ENCODE measurements around the gene RNF180. TPM values are rescaled to one million over a fixed set of nuclear protein-coding genes. Genes with fewer than 3 reads are reported as not detected.
"Not testable (repeated sequence)": the region's sequence is repeated elsewhere in the genome, so short reads cannot be mapped to it uniquely, and the experiment has no call there.

RNF180 gene
- total and polyA plus RNA-seq, 7 experiments from 2014 or later = not detected

GRCh38 chr5:64269164-64269563 lies 103.5 kb downstream of the RNF180 start:
- H3K9me3 ChIP-seq (ENCODE audit: control insufficient read depth in 2 of 3, low read length in 3 of 3) = no peaks in the 10 kb centered on the region
- Mint-ChIP-seq H3K27me3 (peaks cover 0 to 8% (median 0%) of the 10 kb centered on the region in 5 donors), H3K4me1 (no peaks in the 10 kb centered on the region), H3K4me3 (no peak overlapping the region), H3K36me3 (no peaks in the 10 kb centered on the region), H3K27ac (no peak overlapping the region), H3K9me3 (peaks cover 0 to 12% (median 5%) of the 10 kb centered on the region in 11 donors)
- DNase-seq = no peak
- ChIA-PET CTCF (no interaction called here), POLR2A (no interaction called here)
- no peak overlapping the region for H3K27ac ChIP-seq (ENCODE audit: low read depth, low read length)
- intact Hi-C loops (cut with micrococcal nuclease) = no loop called here
- no peaks in the 10 kb centered on the region for H3K27me3 ChIP-seq (ENCODE audit: control insufficient read depth in 2 of 2, insufficient read depth in 2 of 2, low read length in 2 of 2)
- no peaks in the 10 kb centered on the region for H3K4me1 ChIP-seq (ENCODE audit: control insufficient read depth in 2 of 2, insufficient read depth in 2 of 2, low read length in 2 of 2)
- H3K36me3 ChIP-seq (ENCODE audit: control insufficient read depth in 2 of 3, insufficient read depth in 3 of 3, low read length in 3 of 3) = no peaks in the 10 kb centered on the region
- H3K4me3 ChIP-seq (ENCODE audit: low read length) = no peak overlapping the region
- no peak for ATAC-seq

- no peak overlapping the region for H3K27ac ChIP-seq (ENCODE audit: low read depth, low read length)
- intact Hi-C loops (cut with micrococcal nuclease) = no loop called here
- ATAC-seq (no peak), DNase-seq (no peak)
- ChIA-PET CTCF (no interaction called here), POLR2A (no interaction called here)
- no peaks in the 10 kb centered on the region for H3K9me3 ChIP-seq (ENCODE audit: control insufficient read depth in 2 of 3, low read length in 3 of 3)
- H3K27me3 Mint-ChIP-seq = peaks cover 0 to 8% (median 0%) of the 10 kb centered on the region in 5 donors
- no peak overlapping the region for H3K4me3 Mint-ChIP-seq
- H3K27ac Mint-ChIP-seq = no peak overlapping the region
- peaks cover 0 to 2% (median 0%) of the 10 kb centered on the region in 5 donors for H3K36me3 Mint-ChIP-seq
- no peak overlapping the region for H3K4me3 ChIP-seq (ENCODE audit: low read length)
- H3K27me3 ChIP-seq (ENCODE audit: control insufficient read depth in 2 of 2, insufficient read depth in 2 of 2, low read length in 2 of 2) = no peaks in the 10 kb centered on the region
- H3K9me3 Mint-ChIP-seq = peaks cover 0 to 10% (median 4%) of the 10 kb centered on the region in 11 donors
- H3K4me1 ChIP-seq (ENCODE audit: control insufficient read depth in 2 of 2, insufficient read depth in 2 of 2, low read length in 2 of 2) = no peaks in the 10 kb centered on the region
- no peaks in the 10 kb centered on the region for H3K36me3 ChIP-seq (ENCODE audit: control insufficient read depth in 2 of 3, insufficient read depth in 3 of 3, low read length in 3 of 3)
- no peaks in the 10 kb centered on the region for H3K4me1 Mint-ChIP-seq
Measured at GRCh38 chr5:64273276-64273675, 107.6 kb downstream of the RNF180 start.

GRCh38 chr5:64285188-64286130 lies 119.8 kb downstream of the RNF180 start:
- Mint-ChIP-seq H3K27me3 (no peaks in the 10 kb centered on the region), H3K27ac (no peak overlapping the region), H3K4me3 (no peak overlapping the region), H3K4me1 (peaks cover 0 to 2% (median 0%) of the 10 kb centered on the region in 7 donors), H3K36me3 (no peaks in the 10 kb centered on the region), H3K9me3 (peaks cover 1 to 39% (median 11%) of the 10 kb centered on the region in 11 donors)
- intact Hi-C loops (cut with micrococcal nuclease) = no loop called here
- POLR2A ChIA-PET = no interaction called here
- no peak for DNase-seq
- Histone ChIP-seq H3K36me3 (ENCODE audit: control insufficient read depth in 2 of 3, insufficient read depth in 3 of 3, low read length in 3 of 3) (no peaks in the 10 kb centered on the region), H3K9me3 (ENCODE audit: control insufficient read depth in 2 of 3, low read length in 3 of 3) (peaks cover 0 to 3% (median 0%) of the 10 kb centered on the region in 3 experiments), H3K4me3 (ENCODE audit: low read length) (no peak overlapping the region), H3K27ac (ENCODE audit: low read depth, low read length) (no peak overlapping the region), H3K27me3 (ENCODE audit: control insufficient read depth in 2 of 2, insufficient read depth in 2 of 2, low read length in 2 of 2) (no peaks in the 10 kb centered on the region), H3K4me1 (ENCODE audit: control insufficient read depth in 2 of 2, insufficient read depth in 2 of 2, low read length in 2 of 2) (no peaks in the 10 kb centered on the region)
- CTCF ChIA-PET = no interaction called here
- no peak for ATAC-seq

- CTCF ChIA-PET = no interaction called here
- H3K9me3 Mint-ChIP-seq = peaks cover 1 to 34% (median 11%) of the 10 kb centered on the region in 11 donors
- no peak overlapping the region for H3K4me3 ChIP-seq (ENCODE audit: low read length)
Measured at GRCh38 chr5:64286381-64286780, 120.7 kb downstream of the RNF180 start.

GRCh38 chr5:64288496-64288895 lies 122.9 kb downstream of the RNF180 start:
- H3K4me3 Mint-ChIP-seq; ATAC-seq; H3K9me3 ChIP-seq (ENCODE audit: control insufficient read depth in 2 of 3, low read length in 3 of 3); H3K27ac Mint-ChIP-seq; H3K36me3 Mint-ChIP-seq; CTCF ChIA-PET; intact Hi-C loops (cut with micrococcal nuclease); H3K36me3 ChIP-seq (ENCODE audit: control insufficient read depth in 2 of 3, insufficient read depth in 3 of 3, low read length in 3 of 3); H3K4me1 ChIP-seq (ENCODE audit: control insufficient read depth in 2 of 2, insufficient read depth in 2 of 2, low read length in 2 of 2); H3K27me3 ChIP-seq (ENCODE audit: control insufficient read depth in 2 of 2, insufficient read depth in 2 of 2, low read length in 2 of 2); H3K27me3 Mint-ChIP-seq; POLR2A ChIA-PET; DNase-seq; H3K4me3 ChIP-seq (ENCODE audit: low read length); H3K27ac ChIP-seq (ENCODE audit: low read depth, low read length); H3K4me1 Mint-ChIP-seq: not testable (repeated sequence)
- H3K9me3 Mint-ChIP-seq = peaks cover 1 to 23% (median 13%) of the 10 kb centered on the region in 11 donors

More at GRCh38 chr5:64286381-64286780, 120.7 kb downstream of the RNF180 start:
- no peaks in the 10 kb centered on the region for H3K27me3 Mint-ChIP-seq
- Histone ChIP-seq H3K36me3 (ENCODE audit: control insufficient read depth in 2 of 3, insufficient read depth in 3 of 3, low read length in 3 of 3) (no peaks in the 10 kb centered on the region), H3K4me1 (ENCODE audit: control insufficient read depth in 2 of 2, insufficient read depth in 2 of 2, low read length in 2 of 2) (no peaks in the 10 kb centered on the region), H3K27ac (ENCODE audit: low read depth, low read length) (no peak overlapping the region), H3K9me3 (ENCODE audit: control insufficient read depth in 2 of 3, low read length in 3 of 3) (peaks cover 0 to 3% (median 0%) of the 10 kb centered on the region in 3 experiments), H3K27me3 (ENCODE audit: control insufficient read depth in 2 of 2, insufficient read depth in 2 of 2, low read length in 2 of 2) (no peaks in the 10 kb centered on the region)
- no peaks in the 10 kb centered on the region for H3K36me3 Mint-ChIP-seq
- intact Hi-C loops (cut with micrococcal nuclease) = no loop called here
- POLR2A ChIA-PET = no interaction called here
- no peak for ATAC-seq
- peaks cover 0 to 2% (median 0%) of the 10 kb centered on the region in 7 donors for H3K4me1 Mint-ChIP-seq
- no peak overlapping the region for H3K4me3 Mint-ChIP-seq
- H3K27ac Mint-ChIP-seq = no peak overlapping the region
- no peak for DNase-seq

- no peaks in the 10 kb centered on the region for H3K36me3 Mint-ChIP-seq
- H3K4me3 Mint-ChIP-seq = no peak overlapping the region
- no peaks in the 10 kb centered on the region for H3K36me3 ChIP-seq (ENCODE audit: control insufficient read depth in 2 of 3, insufficient read depth in 3 of 3, low read length in 3 of 3)
- ATAC-seq (no peak), DNase-seq (no peak)
- no peaks in the 10 kb centered on the region for H3K4me1 Mint-ChIP-seq
- H3K27ac ChIP-seq (ENCODE audit: low read depth, low read length) = no peak overlapping the region
- no peaks in the 10 kb centered on the region for H3K9me3 ChIP-seq (ENCODE audit: control insufficient read depth in 2 of 3, low read length in 3 of 3)
- H3K27ac Mint-ChIP-seq = no peak overlapping the region
- intact Hi-C loops (cut with micrococcal nuclease) = no loop called here
- H3K27me3 ChIP-seq (ENCODE audit: control insufficient read depth in 2 of 2, insufficient read depth in 2 of 2, low read length in 2 of 2) = no peaks in the 10 kb centered on the region
- ChIA-PET POLR2A (no interaction called here), CTCF (no interaction called here)
- H3K27me3 Mint-ChIP-seq = no peaks in the 10 kb centered on the region
- H3K4me1 ChIP-seq (ENCODE audit: control insufficient read depth in 2 of 2, insufficient read depth in 2 of 2, low read length in 2 of 2) = no peaks in the 10 kb centered on the region
- no peak overlapping the region for H3K4me3 ChIP-seq (ENCODE audit: low read length)
- peaks cover 0 to 12% (median 6%) of the 10 kb centered on the region in 11 donors for H3K9me3 Mint-ChIP-seq
Measured at GRCh38 chr5:64292611-64293215, 127.1 kb downstream of the RNF180 start.
